ENCODE measurements around the gene TH.
"Not testable (repeated sequence)": the region's sequence is repeated elsewhere in the genome, so short reads cannot be mapped to it uniquely, and the experiment has no call there.

The TH gene

GRCh38 chr11:2127482-2128129, 44.0 kb downstream of the TH start:
- Histone ChIP-seq H3K4me3 (no peak overlapping the region), H3K36me3 (no peaks in the 10 kb centered on the region), H3K4me1 (peaks cover 0 to 2% (median 0%) of the 10 kb centered on the region in 4 donors), H3K27ac (no peak overlapping the region), H3K9me3 (no peaks in the 10 kb centered on the region), H3K27me3 (peaks cover 0 to 53% of the 10 kb centered on the region in 2 donors)
- TF ChIP-seq CTCF (IDR thresholded peaks at IDR 0.05) = no peak
- intact Hi-C loops (cut with DNase I; ENCODE audit: low total_unique reads) = no loop called here
- no peak for DNase-seq

- peaks cover 0 to 4% (median 0%) of the 10 kb centered on the region in 4 donors for H3K4me1 ChIP-seq
- DNase-seq = no peak
- intact Hi-C loops (cut with DNase I; ENCODE audit: low total_unique reads) = no loop called here
- no peak for TF ChIP-seq CTCF (IDR thresholded peaks at IDR 0.05)
- H3K4me3 ChIP-seq = no peak overlapping the region
- no peaks in the 10 kb centered on the region for H3K36me3 ChIP-seq
- no peak overlapping the region for H3K27ac ChIP-seq
- H3K27me3 ChIP-seq = peaks cover 0 to 63% of the 10 kb centered on the region in 2 donors
- H3K9me3 ChIP-seq = no peaks in the 10 kb centered on the region
Observed at GRCh38 chr11:2126520-2127085, 45.0 kb downstream of the TH start.

GRCh38 chr11:2124736-2125484, 46.7 kb downstream of the TH start:
- intact Hi-C loops (cut with DNase I; ENCODE audit: low total_unique reads); DNase-seq: not testable (repeated sequence)

GRCh38 chr11:2123628-2123960, 48.0 kb downstream of the TH start:
- Histone ChIP-seq H3K27me3 (peaks cover 0 to 62% of the 10 kb centered on the region in 2 donors), H3K9me3 (no peaks in the 10 kb centered on the region), H3K4me3 (no peak overlapping the region), H3K36me3 (no peaks in the 10 kb centered on the region), H3K4me1 (peaks cover 0 to 4% (median 0%) of the 10 kb centered on the region in 4 donors), H3K27ac (no peak overlapping the region)
- no peak for DNase-seq
- no peak for TF ChIP-seq CTCF (IDR thresholded peaks at IDR 0.05)
- intact Hi-C loops (cut with DNase I; ENCODE audit: low total_unique reads) = no loop called here

More at GRCh38 chr11:2124736-2125484, 46.7 kb downstream of the TH start:
- H3K9me3 ChIP-seq, H3K36me3 ChIP-seq, H3K27ac ChIP-seq, H3K4me1 ChIP-seq, H3K4me3 ChIP-seq: not testable (repeated sequence)
- peaks cover 0 to 71% of the 10 kb centered on the region in 2 donors for H3K27me3 ChIP-seq

- no peak for DNase-seq
- H3K4me1 ChIP-seq = peaks cover 0 to 4% (median 0%) of the 10 kb centered on the region in 4 donors
- TF ChIP-seq CTCF (IDR thresholded peaks at IDR 0.05) = no peak
- H3K9me3 ChIP-seq = peaks cover 0 to under 1% (median 0%) of the 10 kb centered on the region in 3 donors
- no peaks in the 10 kb centered on the region for H3K36me3 ChIP-seq
- peaks cover 0 to 56% of the 10 kb centered on the region in 2 donors for H3K27me3 ChIP-seq
- H3K4me3 ChIP-seq = no peak overlapping the region
- no peak overlapping the region for H3K27ac ChIP-seq
- intact Hi-C loops (cut with DNase I; ENCODE audit: low total_unique reads) = no loop called here
Observed at GRCh38 chr11:2122907-2123627, 48.5 kb downstream of the TH start.
